ENCODE measurements around the gene DYNLT4.
"Not testable (repeated sequence)": the region's sequence is repeated elsewhere in the genome, so short reads cannot be mapped to it uniquely, and the experiment has no call there.

Gene DYNLT4

GRCh38 chr1:44828003-44828651 is 21.0 kb upstream of the DYNLT4 start:
- no peak for DNase-seq

GRCh38 chr1:44827197-44828002 is 20.2 kb upstream of the DYNLT4 start:
- no peak for DNase-seq

- DNase-seq = no peak
These were observed 19.4 kb upstream of the DYNLT4 start for GRCh38 chr1:44826375-44827196.

GRCh38 chr1:44824392-44824791 is 17.2 kb upstream of the DYNLT4 start:
- not testable (repeated sequence) for DNase-seq

GRCh38 chr1:44822981-44823451 is 15.9 kb upstream of the DYNLT4 start:
- no peak for DNase-seq

DNA sequence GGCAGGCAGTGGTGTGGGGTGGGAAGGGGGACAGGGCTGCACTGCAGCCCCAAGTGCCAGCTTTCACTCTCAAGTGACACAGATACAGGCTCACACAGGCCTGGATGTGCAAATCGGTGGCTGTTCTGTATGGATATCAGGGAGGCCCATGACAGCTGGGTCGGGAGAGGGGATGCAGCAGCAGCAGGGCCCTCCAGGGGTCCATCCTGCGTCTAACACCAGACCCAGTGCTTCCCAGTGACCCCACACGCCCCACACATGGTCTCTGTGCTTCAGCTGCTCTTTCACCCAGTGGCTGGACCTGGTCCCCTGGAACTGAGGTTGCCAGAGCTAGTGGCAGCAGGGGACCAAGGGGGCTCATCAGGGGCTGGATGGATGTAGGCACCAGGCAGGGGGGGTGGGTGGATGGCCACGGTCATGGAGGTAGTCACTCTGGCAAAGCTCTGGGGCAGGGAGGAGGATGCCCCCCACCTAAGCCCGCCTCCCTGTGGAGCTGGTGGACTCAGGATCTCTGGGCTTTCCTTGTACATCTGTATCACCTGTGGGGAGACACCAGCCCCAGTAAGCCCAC is 15.1 kb upstream of the DYNLT4 start:
- DNase-seq = no peak

GRCh38 chr1:44821240-44821715 is 14.1 kb upstream of the DYNLT4 start:
- no peak for DNase-seq

GRCh38 chr1:44820328-44821239 is 13.4 kb upstream of the DYNLT4 start:
- DNase-seq = no peak

DNA sequence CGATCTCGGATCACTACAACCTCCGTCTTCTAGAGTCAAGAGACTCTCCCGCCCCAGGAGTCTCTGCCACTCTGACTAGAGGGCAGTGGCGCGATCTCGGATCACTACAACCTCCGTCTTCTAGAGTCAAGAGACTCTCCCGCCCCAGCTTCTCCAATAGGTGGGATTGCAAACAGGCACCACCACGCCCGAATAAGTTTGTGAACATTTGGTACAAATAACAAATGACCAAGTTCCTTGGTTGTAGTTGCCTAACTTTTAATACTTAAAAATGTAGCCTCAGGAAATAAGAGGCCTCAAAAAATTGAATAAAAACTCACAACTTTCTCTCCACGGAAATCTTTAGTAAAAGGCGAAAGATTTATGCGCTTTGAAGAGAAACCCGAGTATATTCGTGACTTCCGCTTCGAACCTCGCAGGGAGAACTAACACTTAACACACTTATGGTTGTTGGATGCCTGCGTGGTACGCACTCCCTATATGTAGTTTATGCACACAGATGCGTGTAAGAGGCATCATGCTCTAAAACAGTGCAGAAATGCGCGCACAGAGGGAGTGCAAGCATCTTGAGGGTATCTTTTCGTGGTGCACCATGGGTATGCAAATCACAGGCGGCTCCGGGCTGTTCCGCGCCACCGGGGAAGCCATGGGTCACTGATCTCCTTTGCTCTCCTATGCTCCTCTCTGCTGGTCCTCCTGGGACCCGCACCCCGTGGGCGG is 12.6 kb upstream of the DYNLT4 start:
- peak; percentile 95 for DNase-seq

DNA sequence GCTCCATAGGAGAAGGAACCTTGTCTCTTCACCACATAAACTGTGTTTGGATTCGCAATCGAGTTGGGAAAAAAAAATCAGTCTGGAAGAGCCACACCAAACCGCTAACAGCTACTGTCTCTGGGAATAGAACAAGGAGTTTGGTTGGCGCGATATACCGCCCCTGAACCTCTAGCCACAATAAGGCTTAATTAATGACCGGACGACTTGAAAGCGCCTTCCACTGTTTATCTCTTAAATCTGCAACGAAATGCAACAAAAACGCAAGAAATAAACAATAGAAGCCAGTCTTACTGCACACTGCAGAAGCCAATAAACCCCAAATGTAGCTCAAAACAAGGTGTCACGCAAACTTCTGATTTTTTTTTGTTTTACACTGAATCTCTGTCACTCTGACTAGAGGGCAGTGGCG is 12.1 kb upstream of the DYNLT4 start:
- no peak for DNase-seq

- no peak for DNase-seq
These were observed 10.8 kb upstream of the DYNLT4 start for GRCh38 chr1:44817771-44818495.

DNA sequence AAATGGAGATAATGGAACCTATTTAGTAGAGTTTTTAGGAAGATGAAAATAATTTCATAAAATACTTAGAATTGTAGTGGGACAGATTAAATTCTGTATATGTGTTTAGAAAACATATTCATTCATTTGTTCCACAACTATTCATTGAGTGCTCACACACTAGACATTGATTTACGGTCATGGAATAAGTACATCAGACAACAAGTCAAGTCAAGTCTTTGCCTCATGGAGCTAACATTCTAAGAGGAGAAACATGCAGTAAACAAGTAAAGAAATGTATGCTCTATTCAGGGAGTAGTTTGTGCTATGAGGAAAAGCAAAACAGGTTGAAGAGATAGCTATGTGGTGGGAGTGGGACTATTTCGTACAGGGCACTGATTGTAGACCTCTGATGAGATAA is 10.2 kb upstream of the DYNLT4 start:
- DNase-seq = no peak

DNA sequence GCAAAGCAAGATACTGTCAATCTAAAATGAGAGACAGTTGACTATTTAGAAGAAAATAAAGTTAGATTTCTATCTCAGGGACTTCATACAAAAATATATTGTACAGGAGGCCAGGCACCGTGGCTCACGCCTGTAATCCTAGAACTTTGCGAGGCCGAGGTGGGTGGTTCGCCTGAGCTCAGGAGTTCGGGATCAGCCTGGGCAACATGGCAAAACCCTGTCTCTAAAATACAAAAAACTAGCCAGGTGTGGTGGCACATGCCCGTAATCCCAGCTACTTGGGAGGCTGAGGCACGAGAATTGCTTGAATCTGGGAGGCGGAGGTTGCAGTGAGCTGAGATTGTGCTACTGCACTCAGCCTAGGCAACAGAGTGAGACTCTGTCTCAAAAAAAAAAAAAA is 8.8 kb upstream of the DYNLT4 start:
- not testable (repeated sequence) for DNase-seq

DNA sequence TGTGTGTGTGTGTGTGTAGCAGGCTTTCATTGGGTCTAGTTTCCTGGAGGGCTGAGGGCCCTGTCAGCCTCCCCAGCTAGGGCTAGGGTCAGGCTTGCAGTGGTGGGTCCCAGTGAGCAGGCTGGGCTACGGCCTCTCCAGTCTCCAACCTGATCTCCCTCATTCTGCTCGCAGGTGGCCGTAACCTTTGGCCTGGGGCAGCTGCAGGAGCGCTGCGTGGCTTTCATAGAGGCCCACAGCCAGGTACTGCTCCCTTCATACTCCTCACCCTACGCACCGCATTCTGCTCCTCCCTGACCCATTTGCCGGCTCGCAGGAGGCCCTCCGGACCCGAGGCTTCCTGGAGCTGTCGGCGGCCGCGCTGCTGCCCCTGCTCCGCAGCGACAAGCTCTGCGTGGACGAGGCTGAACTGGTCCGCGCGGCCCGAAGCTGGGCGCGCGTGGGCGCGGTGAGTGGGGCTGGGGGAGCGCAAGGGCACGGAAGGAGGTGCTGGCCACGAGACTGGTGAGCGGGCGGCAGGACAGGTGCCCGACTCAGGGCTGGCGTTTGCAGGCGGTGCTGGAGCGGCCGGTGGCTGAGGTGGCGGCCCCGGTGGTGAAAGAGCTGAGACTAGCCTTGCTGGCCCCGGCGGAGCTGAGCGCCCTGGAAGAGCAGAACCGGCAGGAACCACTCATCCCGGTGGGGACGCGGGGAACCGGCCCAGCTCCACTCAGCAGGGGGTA is 5.8 kb upstream of the DYNLT4 start:
- no peak for DNase-seq

- DNase-seq = no peak
These were observed 4.1 kb upstream of the DYNLT4 start for GRCh38 chr1:44811234-44811633.

- not testable (repeated sequence) for DNase-seq
These were observed 3.6 kb upstream of the DYNLT4 start for GRCh38 chr1:44810762-44811105.

- no peak for DNase-seq
These were observed 3.1 kb upstream of the DYNLT4 start for GRCh38 chr1:44810101-44810761.

DNA sequence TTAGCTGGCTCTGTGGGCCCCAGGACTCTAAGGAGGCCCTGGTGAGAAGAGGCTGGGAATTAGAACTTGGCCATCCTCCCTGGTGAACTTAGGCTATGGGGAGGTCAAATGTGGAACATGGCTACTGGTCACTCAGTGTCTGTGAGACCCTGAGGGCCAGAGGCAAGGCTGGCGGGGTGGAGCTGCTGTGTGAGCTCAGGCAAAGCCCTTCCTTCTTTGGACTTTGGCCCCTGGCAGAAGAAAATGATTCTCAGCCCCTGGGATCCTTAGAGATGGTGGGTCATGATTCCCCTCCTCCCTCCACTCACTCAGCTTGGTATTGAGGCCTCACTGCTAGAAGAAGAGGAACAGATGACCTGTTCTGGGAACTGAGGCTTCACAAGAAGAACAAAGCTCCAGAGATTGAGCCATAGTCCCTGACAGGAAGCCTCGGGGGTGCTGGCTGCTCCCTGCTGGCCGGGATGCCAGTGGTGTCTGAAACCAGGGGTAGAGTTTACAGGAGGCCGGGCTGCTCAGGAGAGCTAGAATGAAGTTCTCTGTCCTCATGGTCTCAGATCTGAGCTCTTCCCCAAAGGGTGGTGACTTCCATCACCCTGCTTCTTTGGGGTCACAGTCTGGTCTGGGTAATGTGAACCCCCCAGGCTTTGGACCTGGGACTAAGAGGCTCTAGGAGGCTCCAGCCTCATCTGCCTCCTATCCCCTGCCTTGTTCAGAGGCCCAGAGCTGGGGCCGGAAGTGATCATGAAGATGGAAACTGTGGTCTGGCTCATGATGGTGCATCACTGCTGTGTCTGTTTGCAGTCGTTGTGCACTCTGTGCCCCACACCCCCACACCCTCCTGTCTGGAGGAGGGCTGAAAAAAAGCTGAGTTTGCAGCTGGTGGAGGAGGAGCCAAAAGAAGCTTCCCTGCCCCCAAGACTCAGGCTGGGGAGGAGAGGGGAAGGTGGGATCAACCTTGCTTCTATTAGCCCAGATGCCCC is 2.1 kb upstream of the DYNLT4 start:
- no peak for DNase-seq

Data from retina (tissue), 1 donor.